Fibroblast of lung (primary cell): ENCODE measurements around the gene ASTN2. TPM values are rescaled to one million over a fixed set of nuclear protein-coding genes. Genes with fewer than 3 reads are reported as not detected.

Source experiments
- DNase-seq, 2 donors: peaks; one replicate each; pipeline versions ENCODE4 v3.0.0 to v3.0.0-alpha.2; 2010; ENCODE audit warnings: low read depth in 2 of 2
- H2AFZ ChIP-seq: 2 replicates; pipeline ENCODE4 v1.5.1; 2012; ENCODE audit warnings: low read length, control low read depth, inconsistent platforms
- H3K27ac ChIP-seq: 2 replicates; pipeline ENCODE4 v1.5.1; 2011; ENCODE audit warnings: low read length, control low read depth; ENCODE audit not compliant: insufficient read depth
- H3K27me3 ChIP-seq: 2 replicates; pipeline ENCODE4 v1.5.1; 2011; ENCODE audit warnings: mild to moderate bottlenecking, low read length; ENCODE audit not compliant: control insufficient read depth, insufficient read depth
- H3K36me3 ChIP-seq: 2 replicates; pipeline ENCODE4 v1.5.1; 2011; ENCODE audit warnings: low read length; ENCODE audit not compliant: control insufficient read depth, insufficient read depth
- H3K4me1 ChIP-seq: 2 replicates; pipeline ENCODE4 v1.5.1; 2011; ENCODE audit warnings: low read length; ENCODE audit not compliant: control insufficient read depth, insufficient read depth; ENCODE audit errors: extremely low read depth
- H3K4me2 ChIP-seq: 2 replicates; pipeline ENCODE4 v1.5.1; 2011; ENCODE audit warnings: low read length, control low read depth; ENCODE audit not compliant: insufficient read depth; ENCODE audit errors: extremely low read depth
- H3K4me3 ChIP-seq, 4 experiments: fragments of 200-600 bp in 1 of 4; sonication (generic) in 1 of 4; replicated peaks in 1 of 4; 2 replicates each; pipeline ENCODE4 v1.5.1; 2011 to 2016; ENCODE audit warnings: low read length in 4 of 4, low read depth in 3 of 4, mild to moderate bottlenecking in 3 of 4, control low read depth in 2 of 4, inconsistent platforms in 1 of 4, mixed read lengths in 1 of 4; ENCODE audit not compliant: insufficient read depth in 1 of 4; ENCODE audit errors: control extremely low read depth in 1 of 4
- H3K79me2 ChIP-seq: 2 replicates; pipeline ENCODE4 v1.5.1; 2012; ENCODE audit warnings: mild to moderate bottlenecking, low read length, inconsistent platforms; ENCODE audit not compliant: control insufficient read depth, insufficient read depth
- H3K9ac ChIP-seq: 2 replicates; pipeline ENCODE4 v1.5.1; 2011; ENCODE audit warnings: mild to moderate bottlenecking, low read length, control low read depth; ENCODE audit not compliant: insufficient read depth
- H3K9me3 ChIP-seq: 2 replicates; pipeline ENCODE4 v1.5.1; 2012; ENCODE audit warnings: low read depth, low read length; ENCODE audit not compliant: control insufficient read depth, insufficient read depth
- H4K20me1 ChIP-seq: 2 replicates; pipeline ENCODE4 v1.5.1; 2011; ENCODE audit warnings: low read length; ENCODE audit not compliant: control insufficient read depth, insufficient read depth; ENCODE audit errors: extremely low read depth
- EZH2 ChIP-seq: IDR thresholded peaks from 2 replicates; pipeline ENCODE4 v1.5.1; 2012; ENCODE audit warnings: low read length, control low read depth, mild to moderate bottlenecking; ENCODE audit errors: missing control alignments
- polyA plus RNA-seq, 2 donors: library from polyadenylated mRNA; depleted of rRNA in 1 of 2; stranded (reverse) in 1 of 2; unstranded in 1 of 2; fragments of >200 nt; gene quantifications; 2 replicates each; pipeline ENCODE4 v1.2.1, GENCODE V29; 2011 to 2012; ENCODE audit warnings: missing spikeins in 1 of 2
- total RNA-seq: library from RNA; depleted of rRNA; stranded (reverse); fragments of >200 nt; gene quantifications from 2 replicates; pipeline ENCODE4 v1.2.1, GENCODE V29; 2014
- TF ChIP-seq, protein P1 (sequence below), 2 donors: IDR thresholded peaks in 1 of 2; conservative IDR thresholded peaks in 1 of 2; 1 replicate in 1 of 2; 2 replicates in 1 of 2; pipeline ENCODE4 v1.5.1; 2011 to 2012; ENCODE audit warnings: low read length in 2 of 2, control low read depth in 1 of 2, inconsistent platforms in 1 of 2, low read depth in 1 of 2, mild to moderate bottlenecking in 1 of 2

The ASTN2 gene
- total and polyA plus RNA-seq, 2 donors (not counting 1 experiment from before 2014, with no cell fraction given) = 2.2 to 19.2 TPM

DNA sequence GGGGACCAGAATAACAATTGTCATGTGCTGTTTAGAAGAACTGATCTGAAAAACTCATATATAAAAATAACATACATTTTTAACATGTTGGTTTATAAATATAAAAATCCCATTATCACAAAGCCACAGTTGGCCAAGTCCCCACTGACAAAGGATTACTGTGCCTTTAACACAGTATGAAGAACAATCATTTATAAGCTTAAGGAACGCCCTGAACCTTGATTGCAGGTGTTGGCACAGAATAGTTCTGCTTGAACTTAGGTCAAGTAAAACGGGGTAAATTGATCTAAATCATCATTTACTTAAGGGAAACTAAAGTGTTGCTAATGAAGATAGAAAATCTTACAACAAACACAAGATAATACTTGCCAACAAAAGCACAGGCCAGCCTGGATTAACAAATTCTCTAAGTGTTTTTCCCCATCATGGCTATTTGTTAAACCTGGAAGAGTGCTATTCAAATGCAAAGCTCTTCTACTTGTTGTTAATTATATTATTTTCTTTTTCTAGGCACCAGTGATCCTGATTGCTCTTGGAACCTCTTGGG is 46.1 kb downstream of the ASTN2 start:
- H2AFZ ChIP-seq = no peak overlapping the region
- TF ChIP-seq, protein P1, sequence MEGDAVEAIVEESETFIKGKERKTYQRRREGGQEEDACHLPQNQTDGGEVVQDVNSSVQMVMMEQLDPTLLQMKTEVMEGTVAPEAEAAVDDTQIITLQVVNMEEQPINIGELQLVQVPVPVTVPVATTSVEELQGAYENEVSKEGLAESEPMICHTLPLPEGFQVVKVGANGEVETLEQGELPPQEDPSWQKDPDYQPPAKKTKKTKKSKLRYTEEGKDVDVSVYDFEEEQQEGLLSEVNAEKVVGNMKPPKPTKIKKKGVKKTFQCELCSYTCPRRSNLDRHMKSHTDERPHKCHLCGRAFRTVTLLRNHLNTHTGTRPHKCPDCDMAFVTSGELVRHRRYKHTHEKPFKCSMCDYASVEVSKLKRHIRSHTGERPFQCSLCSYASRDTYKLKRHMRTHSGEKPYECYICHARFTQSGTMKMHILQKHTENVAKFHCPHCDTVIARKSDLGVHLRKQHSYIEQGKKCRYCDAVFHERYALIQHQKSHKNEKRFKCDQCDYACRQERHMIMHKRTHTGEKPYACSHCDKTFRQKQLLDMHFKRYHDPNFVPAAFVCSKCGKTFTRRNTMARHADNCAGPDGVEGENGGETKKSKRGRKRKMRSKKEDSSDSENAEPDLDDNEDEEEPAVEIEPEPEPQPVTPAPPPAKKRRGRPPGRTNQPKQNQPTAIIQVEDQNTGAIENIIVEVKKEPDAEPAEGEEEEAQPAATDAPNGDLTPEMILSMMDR (conservative IDR thresholded peaks at IDR 0.05 in 1 of 2, IDR thresholded peaks at IDR 0.05 in 1 of 2; ENCODE audit: low read depth in 1 of 2, low read length in 2 of 2) = no peak
- TF ChIP-seq EZH2 = no peak
- H3K4me2 ChIP-seq = no peak overlapping the region
- no peaks in the 10 kb centered on the region for H3K27me3 ChIP-seq
- no peak overlapping the region for H3K4me3 ChIP-seq
- no peaks in the 10 kb centered on the region for H3K36me3 ChIP-seq
- no peaks in the 10 kb centered on the region for H4K20me1 ChIP-seq
- H3K9ac ChIP-seq = no peak overlapping the region
- H3K79me2 ChIP-seq = no peaks in the 10 kb centered on the region
- H3K9me3 ChIP-seq = no peaks in the 10 kb centered on the region
- DNase-seq = no peak
- no peaks in the 10 kb centered on the region for H3K4me1 ChIP-seq
- H3K27ac ChIP-seq = no peak overlapping the region

DNA sequence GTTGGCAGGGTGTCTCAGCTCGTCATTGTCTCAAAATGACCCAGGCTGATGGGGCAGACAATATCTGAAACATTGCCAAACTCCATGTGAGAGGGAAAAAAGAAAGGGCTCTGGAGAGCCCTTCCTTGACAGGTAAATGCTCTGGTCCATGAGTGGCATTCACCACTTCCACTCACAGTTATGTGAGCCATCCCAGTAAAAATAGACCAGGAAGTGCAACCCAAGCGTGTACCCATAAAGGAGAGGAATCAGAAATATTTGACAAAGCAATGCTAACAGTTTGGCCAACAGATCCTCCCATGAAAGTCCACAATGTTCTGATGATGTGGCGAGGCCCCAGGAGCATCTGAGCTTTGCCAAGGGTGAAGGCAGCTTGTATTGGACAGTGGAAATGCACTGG is 49.4 kb downstream of the ASTN2 start:
- Histone ChIP-seq H3K4me2 (no peak overlapping the region), H3K79me2 (no peaks in the 10 kb centered on the region), H3K36me3 (no peaks in the 10 kb centered on the region), H4K20me1 (no peaks in the 10 kb centered on the region), H3K4me1 (no peaks in the 10 kb centered on the region), H3K27me3 (no peaks in the 10 kb centered on the region), H3K9ac (no peak overlapping the region), H3K9me3 (no peaks in the 10 kb centered on the region), H3K4me3 (no peak overlapping the region), H2AFZ (no peak overlapping the region), H3K27ac (no peak overlapping the region)
- TF ChIP-seq, protein P1 (conservative IDR thresholded peaks at IDR 0.05 in 1 of 2, IDR thresholded peaks at IDR 0.05 in 1 of 2; ENCODE audit: low read depth in 1 of 2, low read length in 2 of 2) = no peak
- TF ChIP-seq EZH2 = no peak
- no peak for DNase-seq

DNA sequence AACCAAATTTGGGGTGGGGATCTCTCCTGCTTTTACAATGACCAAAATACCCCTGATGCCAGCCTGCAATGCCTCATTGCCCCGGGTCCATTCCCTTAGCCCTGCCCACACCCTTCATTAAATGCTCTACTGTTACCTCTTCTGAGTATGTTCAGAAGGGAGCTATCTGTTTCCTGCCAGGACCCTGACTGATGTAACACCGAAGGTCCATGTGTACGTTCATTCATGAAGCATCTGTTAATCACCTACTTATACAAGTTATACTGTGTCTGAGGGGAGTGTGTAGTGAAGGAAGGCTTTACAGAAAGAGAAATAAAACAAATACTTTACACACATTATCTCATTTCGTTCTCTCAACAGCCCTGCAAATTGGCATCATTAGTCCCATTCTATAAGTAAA is 51.9 kb downstream of the ASTN2 start:
- Histone ChIP-seq H3K27ac (no peak overlapping the region), H2AFZ (no peak overlapping the region), H3K9ac (no peak overlapping the region), H3K9me3 (no peaks in the 10 kb centered on the region), H3K4me1 (no peaks in the 10 kb centered on the region), H3K4me2 (no peak overlapping the region), H3K36me3 (no peaks in the 10 kb centered on the region), H4K20me1 (no peaks in the 10 kb centered on the region), H3K79me2 (no peaks in the 10 kb centered on the region), H3K4me3 (no peak overlapping the region), H3K27me3 (no peaks in the 10 kb centered on the region)
- no peak for TF ChIP-seq EZH2
- TF ChIP-seq, protein P1 (conservative IDR thresholded peaks at IDR 0.05 in 1 of 2, IDR thresholded peaks at IDR 0.05 in 1 of 2; ENCODE audit: low read depth in 1 of 2, low read length in 2 of 2) = no peak
- DNase-seq = no peak
